PFSK-1 (cell line): ENCODE data around the gene RHOG.

ENCODE experiments used
- FOXP2 ChIP-seq: optimal IDR thresholded peaks from 2 replicates; pipeline ENCODE3; 2011; ENCODE audit warnings: borderline replicate concordance, control low read depth, inconsistent platforms; ENCODE audit not compliant: insufficient read depth; ENCODE audit errors: extremely low read length, extremely low read depth
- POLR2AphosphoS5 ChIP-seq: IDR thresholded peaks from 2 replicates; pipeline ENCODE4 v1.6.1; 2012; ENCODE audit warnings: low read depth, mild to moderate bottlenecking, control low read depth, low read length, moderate library complexity
- REST ChIP-seq, 2 experiments: IDR thresholded peaks; 2 replicates each; pipeline versions ENCODE4 v1.6.1 to v1.8.0; 2011 to 2012; ENCODE audit warnings: low read depth in 2 of 2, low read length in 2 of 2, control low read depth in 1 of 2, inconsistent platforms in 1 of 2, mild to moderate bottlenecking in 1 of 2, moderate library complexity in 1 of 2; ENCODE audit not compliant: insufficient read depth in 1 of 2
- SIN3A ChIP-seq: IDR thresholded peaks from 2 replicates; pipeline ENCODE4 v1.6.1; 2012; ENCODE audit warnings: mild to moderate bottlenecking, low read length, moderate library complexity, borderline replicate concordance; ENCODE audit not compliant: insufficient read depth

- TF ChIP-seq POLR2AphosphoS5 (no peak), SIN3A (no peak), REST (IDR thresholded peaks at IDR 0.05; ENCODE audit: insufficient read depth in 1 of 2, low read depth in 2 of 2, low read length in 2 of 2) (no peak), FOXP2 (no peak)
Observed at GRCh38 chr11:3849297-3849874, 8.6 kb upstream of the RHOG start.
